ENCODE results near the gene JUN. TPM values are rescaled to one million over a fixed set of nuclear protein-coding genes. Genes with fewer than 3 reads are reported as not detected.

Gene JUN
- total RNA-seq, 4 donors from 2014 or later, result 93.8 to 589 (median 205) TPM

- H3K4me3 ChIP-seq (ENCODE audit: low read depth, poor library complexity, severe bottlenecking), result peak overlapping the region; percentile 57
- DNase-seq (ENCODE audit: low spot score in 2 of 2), result no peak
- TF ChIP-seq POLR2A (IDR thresholded peaks at IDR 0.05), result no peak
- no peak for TF ChIP-seq CTCF (IDR thresholded peaks at IDR 0.05)
- WGBS, 2 donors, result 1 to 2% methylated on average over 13 of the region's 13 CpGs
- intact Hi-C loops (cut with DNase I; ENCODE audit: low total_unique reads), result no loop called here
These were observed 31.8 kb upstream of the JUN start for GRCh38 chr1:58815686-58816071.

GRCh38 chr1:58815069-58815685 lies 31.3 kb upstream of the JUN start:
- intact Hi-C loops (cut with DNase I; ENCODE audit: low total_unique reads), result no loop called here
- peak; percentile 69 to 95 for DNase-seq (ENCODE audit: low spot score in 2 of 2)
- WGBS, 2 donors, result 6 to 10% methylated on average over 31 to 36 of the region's 36 CpGs
- peak overlapping the region; percentile 57 for H3K4me3 ChIP-seq (ENCODE audit: low read depth, poor library complexity, severe bottlenecking)
- TF ChIP-seq POLR2A (IDR thresholded peaks at IDR 0.05), result no peak
- TF ChIP-seq CTCF (IDR thresholded peaks at IDR 0.05), result no peak

- H3K4me3 ChIP-seq (ENCODE audit: low read depth, poor library complexity, severe bottlenecking), result no peak overlapping the region
- peak; percentile 28 to 91 for DNase-seq (ENCODE audit: low spot score in 2 of 2)
- intact Hi-C loops (cut with DNase I; ENCODE audit: low total_unique reads), result no loop called here
- 48 to 51% methylated on average over 43 to 44 of the region's 45 CpGs for WGBS, 2 donors
- TF ChIP-seq CTCF (IDR thresholded peaks at IDR 0.05) (no peak), POLR2A (IDR thresholded peaks at IDR 0.05) (no peak)
These were observed 30.6 kb upstream of the JUN start for GRCh38 chr1:58814251-58815068.

GRCh38 chr1:58813801-58814200 lies 30.0 kb upstream of the JUN start:
- H3K4me3 ChIP-seq (ENCODE audit: low read depth, poor library complexity, severe bottlenecking), result no peak overlapping the region
- intact Hi-C loops (cut with DNase I; ENCODE audit: low total_unique reads), result no loop called here
- WGBS, 2 donors, result 42 to 59% methylated on average over 6 to 7 of the region's 7 CpGs

GRCh38 chr1:58813361-58813760 lies 29.5 kb upstream of the JUN start:
- no peak for TF ChIP-seq POLR2A (IDR thresholded peaks at IDR 0.05)
- TF ChIP-seq CTCF (IDR thresholded peaks at IDR 0.05), result no peak
- intact Hi-C loops (cut with DNase I; ENCODE audit: low total_unique reads), result no loop called here
- H3K4me3 ChIP-seq (ENCODE audit: low read depth, poor library complexity, severe bottlenecking), result no peak overlapping the region
- no peak for DNase-seq (ENCODE audit: low spot score in 2 of 2)
- WGBS, 2 donors, result 85 to 86% methylated on average over 1 of the region's 1 CpG

More at GRCh38 chr1:58813801-58814200, 30.0 kb upstream of the JUN start:
- TF ChIP-seq CTCF (IDR thresholded peaks at IDR 0.05), result no peak
- TF ChIP-seq POLR2A (IDR thresholded peaks at IDR 0.05), result no peak
- DNase-seq (ENCODE audit: low spot score in 2 of 2), result no peak
